Measurements from ENCODE around the gene PSORS1C1. TPM values are rescaled to one million over a fixed set of nuclear protein-coding genes. Genes with fewer than 3 reads are reported as not detected.

The PSORS1C1 gene
- total RNA-seq, 2 donors from 2014 or later: 2.2 to 5.6 TPM

GRCh38 chr6:31171931-31172905 lies 57.6 kb downstream of the PSORS1C1 start:
- no peak overlapping the region for H3K4me3 ChIP-seq
- H3K9ac ChIP-seq (ENCODE audit: low read depth in 2 of 2, low read length in 2 of 2): no peak overlapping the region
- H3K9me3 ChIP-seq: no peaks in the 10 kb centered on the region
- no peaks in the 10 kb centered on the region for H3K4me1 ChIP-seq
- H3K27ac ChIP-seq: no peak overlapping the region
- TF ChIP-seq CTCF (IDR thresholded peaks at IDR 0.05): no peak
- no peaks in the 10 kb centered on the region for H3K36me3 ChIP-seq
- no peak for DNase-seq
- intact Hi-C loops (cut with DNase I): no loop called here
- no peaks in the 10 kb centered on the region for H3K27me3 ChIP-seq

- TF ChIP-seq CTCF (IDR thresholded peaks at IDR 0.05): no peak
- Histone ChIP-seq H3K9ac (ENCODE audit: low read depth in 2 of 2, low read length in 2 of 2) (no peak overlapping the region), H3K4me3 (no peak overlapping the region), H3K9me3 (no peaks in the 10 kb centered on the region), H3K36me3 (no peaks in the 10 kb centered on the region), H3K27me3 (no peaks in the 10 kb centered on the region), H3K27ac (no peak overlapping the region), H3K4me1 (no peaks in the 10 kb centered on the region)
- intact Hi-C loops (cut with DNase I): no loop called here
- DNase-seq: no peak
Observed at GRCh38 chr6:31172973-31173384, 58.4 kb downstream of the PSORS1C1 start.

- intact Hi-C loops (cut with DNase I): no loop called here
- no peaks in the 10 kb centered on the region for H3K27me3 ChIP-seq
- no peak overlapping the region for H3K27ac ChIP-seq
- no peak for TF ChIP-seq CTCF (IDR thresholded peaks at IDR 0.05)
- no peaks in the 10 kb centered on the region for H3K9me3 ChIP-seq
- H3K9ac ChIP-seq (ENCODE audit: low read depth in 2 of 2, low read length in 2 of 2): no peak overlapping the region
- H3K4me3 ChIP-seq: no peak overlapping the region
- DNase-seq: no peak
- H3K36me3 ChIP-seq: no peaks in the 10 kb centered on the region
- no peaks in the 10 kb centered on the region for H3K4me1 ChIP-seq
Observed at GRCh38 chr6:31173406-31173805, 58.8 kb downstream of the PSORS1C1 start.

- Histone ChIP-seq H3K4me1 (peaks cover 6% of the 10 kb centered on the region), H3K9ac (ENCODE audit: low read depth in 2 of 2, low read length in 2 of 2) (no peak overlapping the region), H3K9me3 (no peaks in the 10 kb centered on the region), H3K4me3 (no peak overlapping the region), H3K27me3 (no peaks in the 10 kb centered on the region), H3K27ac (no peak overlapping the region), H3K36me3 (no peaks in the 10 kb centered on the region)
- no peak for TF ChIP-seq CTCF (IDR thresholded peaks at IDR 0.05)
- intact Hi-C loops (cut with DNase I): no loop called here
- no peak for DNase-seq
Observed at GRCh38 chr6:31174378-31174777, 59.8 kb downstream of the PSORS1C1 start.

GRCh38 chr6:31175971-31176370 lies 61.4 kb downstream of the PSORS1C1 start:
- Histone ChIP-seq H3K27me3 (no peaks in the 10 kb centered on the region), H3K36me3 (no peaks in the 10 kb centered on the region), H3K4me3 (no peak overlapping the region), H3K9ac (ENCODE audit: low read depth in 2 of 2, low read length in 2 of 2) (peak overlapping the region in 1 of 2 donors; percentile 24), H3K4me1 (peaks cover 8% of the 10 kb centered on the region), H3K9me3 (no peaks in the 10 kb centered on the region), H3K27ac (no peak overlapping the region)
- intact Hi-C loops (cut with DNase I): no loop called here
- no peak for TF ChIP-seq CTCF (IDR thresholded peaks at IDR 0.05)
- DNase-seq: no peak
